Breast epithelium (tissue), 4 donors: Measurements from ENCODE around the gene TSACC. TPM values are rescaled to one million over a fixed set of nuclear protein-coding genes. Genes with fewer than 3 reads are reported as not detected.

Experiments used
- DNase-seq, 2 donors: peaks; one replicate each; pipeline ENCODE4 v3.0.0-alpha.2; 2019; ENCODE audit warnings: low spot score in 2 of 2
- H3K27ac ChIP-seq, 2 donors: fragments of 200-600 bp; sonication (generic) in 1 of 2; one replicate each; pipeline ENCODE4 v1.5.1; 2016 to 2019; ENCODE audit warnings: mild to moderate bottlenecking in 1 of 2
- H3K27me3 ChIP-seq, 2 donors: fragments of 200-600 bp; sonication (generic) in 1 of 2; one replicate each; pipeline versions ENCODE4 v1.5.1 to v1.6.0; 2017 to 2019; ENCODE audit warnings: control low read depth in 1 of 2, mild to moderate bottlenecking in 1 of 2
- H3K36me3 ChIP-seq: fragments of 200-600 bp; one replicate; pipeline ENCODE4 v1.5.1; 2019
- H3K4me1 ChIP-seq, 2 donors: fragments of 200-600 bp; sonication (generic); one replicate each; pipeline ENCODE4 v1.5.1; 2016 to 2019; ENCODE audit warnings: control low read depth in 1 of 2
- H3K4me3 ChIP-seq, 3 donors: fragments of 200-600 bp; sonication (generic); 1 replicate in 2 of 3; 2 replicates in 1 of 3; pipeline ENCODE4 v1.5.1; 2016 to 2019; ENCODE audit warnings: mild to moderate bottlenecking in 3 of 3, moderate library complexity in 2 of 3
- H3K9me3 ChIP-seq, 2 donors: fragments of 200-600 bp; sonication (generic) in 1 of 2; one replicate each; pipeline ENCODE4 v1.5.1; 2016 to 2019; ENCODE audit warnings: control low read depth in 1 of 2
- POLR2A ChIP-seq: fragments of 450-650 bp; IDR thresholded peaks from one replicate; pipeline ENCODE4 v1.6.1; 2016; ENCODE audit warnings: antibody characterized with exemption, mild to moderate bottlenecking, moderate library complexity
- POLR2AphosphoS5 ChIP-seq, 3 donors: sonication (generic); formaldehyde crosslinking; IDR thresholded peaks; one replicate each; pipeline ENCODE4 v1.6.1; 2017; ENCODE audit warnings: antibody characterized with exemption in 3 of 3
- intact Hi-C: fragments of 100-400 bp; cut with DNase I; formaldehyde crosslinking; loops from one replicate; pipeline ENCODE4 v1.15.1; 2023; ENCODE audit warnings: low total_unique reads
- total RNA-seq, 3 donors: library from RNA; depleted of rRNA; stranded (reverse); fragments of >200 nt; gene quantifications; one replicate each; pipeline ENCODE4 v1.1.0, GENCODE V29; 2016
- TF ChIP-seq, protein P1 (sequence below), 3 donors: fragments of 450-650 bp; IDR thresholded peaks; one replicate each; pipeline ENCODE4 v1.5.1; 2016 to 2017; ENCODE audit warnings: antibody characterized with exemption in 3 of 3, mild to moderate bottlenecking in 3 of 3, moderate library complexity in 3 of 3

TSACC gene
- total RNA-seq, 3 donors from 2014 or later, result 1.4 to 1.5 TPM; not detected in 1

DNA sequence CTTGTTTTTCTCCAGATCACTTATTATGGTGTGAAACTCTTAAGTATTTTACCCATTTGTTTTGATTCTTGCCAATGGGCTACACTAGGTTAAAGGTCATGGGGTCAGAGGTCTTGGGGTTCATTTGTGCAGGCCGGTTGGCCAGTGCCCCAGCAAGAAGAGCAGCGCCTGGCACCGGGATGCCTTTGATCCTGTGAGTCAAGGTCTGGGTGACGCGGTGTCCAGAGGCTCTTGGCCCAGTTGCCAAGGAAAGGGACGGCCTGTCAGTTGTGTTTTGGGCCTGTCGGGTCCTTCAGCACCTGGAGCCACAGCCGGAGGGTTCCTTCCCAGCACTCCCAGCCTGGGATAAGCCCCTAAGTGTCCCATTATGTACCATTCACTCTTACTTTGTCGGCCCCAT lies 55.8 kb downstream of the TSACC start:
- Histone ChIP-seq H3K4me3 (no peak overlapping the region), H3K4me1 (no peaks in the 10 kb centered on the region), H3K27me3 (peaks cover 0 to 7% of the 10 kb centered on the region in 2 donors), H3K27ac (no peak overlapping the region), H3K9me3 (no peaks in the 10 kb centered on the region), H3K36me3 (no peaks in the 10 kb centered on the region)
- TF ChIP-seq, protein P1, sequence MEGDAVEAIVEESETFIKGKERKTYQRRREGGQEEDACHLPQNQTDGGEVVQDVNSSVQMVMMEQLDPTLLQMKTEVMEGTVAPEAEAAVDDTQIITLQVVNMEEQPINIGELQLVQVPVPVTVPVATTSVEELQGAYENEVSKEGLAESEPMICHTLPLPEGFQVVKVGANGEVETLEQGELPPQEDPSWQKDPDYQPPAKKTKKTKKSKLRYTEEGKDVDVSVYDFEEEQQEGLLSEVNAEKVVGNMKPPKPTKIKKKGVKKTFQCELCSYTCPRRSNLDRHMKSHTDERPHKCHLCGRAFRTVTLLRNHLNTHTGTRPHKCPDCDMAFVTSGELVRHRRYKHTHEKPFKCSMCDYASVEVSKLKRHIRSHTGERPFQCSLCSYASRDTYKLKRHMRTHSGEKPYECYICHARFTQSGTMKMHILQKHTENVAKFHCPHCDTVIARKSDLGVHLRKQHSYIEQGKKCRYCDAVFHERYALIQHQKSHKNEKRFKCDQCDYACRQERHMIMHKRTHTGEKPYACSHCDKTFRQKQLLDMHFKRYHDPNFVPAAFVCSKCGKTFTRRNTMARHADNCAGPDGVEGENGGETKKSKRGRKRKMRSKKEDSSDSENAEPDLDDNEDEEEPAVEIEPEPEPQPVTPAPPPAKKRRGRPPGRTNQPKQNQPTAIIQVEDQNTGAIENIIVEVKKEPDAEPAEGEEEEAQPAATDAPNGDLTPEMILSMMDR (IDR thresholded peaks at IDR 0.05), result no peak
- no peak for TF ChIP-seq POLR2AphosphoS5 (IDR thresholded peaks at IDR 0.05)
- no peak for TF ChIP-seq POLR2A
- intact Hi-C loops, result no loop called here
- DNase-seq, result no peak

DNA sequence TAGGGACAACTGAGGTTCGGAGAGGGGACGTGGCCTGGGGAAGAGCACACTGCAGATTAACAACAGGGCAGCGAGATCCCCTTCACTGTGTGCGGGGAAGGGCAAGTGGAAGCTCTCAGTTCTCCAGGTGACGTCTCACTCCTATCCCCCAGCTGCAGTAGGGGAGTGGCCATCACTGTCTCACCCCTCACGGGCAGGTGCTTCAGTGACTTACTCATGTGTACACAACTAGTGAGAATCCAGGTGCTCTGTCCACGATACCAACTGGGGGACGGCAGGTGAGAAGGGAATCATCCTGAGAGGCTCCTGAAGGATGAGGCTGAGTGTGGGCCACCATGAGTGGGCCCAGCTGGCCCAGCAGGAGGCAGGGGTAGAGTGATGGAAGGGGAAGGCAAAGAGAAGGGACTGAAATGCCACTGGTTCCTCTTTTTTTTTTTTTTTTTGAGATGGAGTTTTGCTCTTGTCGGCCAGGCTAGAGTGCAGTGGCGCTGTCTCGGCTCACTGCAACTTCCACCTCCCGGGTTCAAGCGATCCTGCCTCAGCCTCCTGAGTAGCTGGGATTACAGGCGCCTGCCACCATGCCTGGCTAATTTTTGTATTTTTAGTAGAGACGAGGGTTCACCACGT lies 56.6 kb downstream of the TSACC start:
- no peak for DNase-seq
- intact Hi-C loops, result no loop called here
- H3K4me1 ChIP-seq, result no peaks in the 10 kb centered on the region
- TF ChIP-seq POLR2A (no peak), POLR2AphosphoS5 (IDR thresholded peaks at IDR 0.05) (no peak)
- TF ChIP-seq, protein P1 (IDR thresholded peaks at IDR 0.05), result no peak
- H3K9me3 ChIP-seq, result no peaks in the 10 kb centered on the region
- H3K36me3 ChIP-seq, result no peaks in the 10 kb centered on the region
- no peak overlapping the region for H3K4me3 ChIP-seq
- H3K27me3 ChIP-seq, result no peaks in the 10 kb centered on the region
- no peak overlapping the region for H3K27ac ChIP-seq

Other genes with a start within 250 kb of the TSACC start
- 100 to 1,000 TPM; 292 to 367 (median 319) TPM for gene LMNA, start 223.8 kb upstream of the TSACC start, total RNA-seq
- 10 to 100 TPM in 1 of 3 donors, 1 to 10 TPM in 2; 1.4 to 21.5 (median 9.2) TPM for gene SEMA4A, start 184.9 kb upstream of the TSACC start, total RNA-seq
- 10 to 100 TPM; 10.7 to 23.7 (median 13.8) TPM for gene SLC25A44, start 144.4 kb upstream of the TSACC start, total RNA-seq
- 10 to 100 TPM; 41.4 to 75.2 (median 60.3) TPM for gene PMF1, start 125.5 kb upstream of the TSACC start, total RNA-seq
- gene BGLAP, start 96.3 kb upstream of the TSACC start, total RNA-seq, result 1 to 10 TPM in 1 of 3 donors, under 1 TPM in 2; 0.32 to 2.9 (median 0.98) TPM
- gene PAQR6, start 90.5 kb upstream of the TSACC start, total RNA-seq, result 1 to 10 TPM; 1.8 to 3.9 (median 2.5) TPM
- gene SMG5, start 55.7 kb upstream of the TSACC start, total RNA-seq, result 10 to 100 TPM; 35.7 to 67.8 (median 54.7) TPM
- gene TMEM79, start 54.2 kb upstream of the TSACC start, total RNA-seq, result 1 to 10 TPM; 1.3 to 7.8 (median 4.9) TPM
- gene GLMP, start 42.8 kb upstream of the TSACC start, total RNA-seq, result 10 to 100 TPM; 36.4 to 68.5 (median 40.2) TPM
- under 1 TPM in 1 of 3 donors, not detected in 2; 0.98 TPM for gene VHLL, start 39.2 kb upstream of the TSACC start, total RNA-seq
- gene CCT3, start 234 bp upstream of the TSACC start, total RNA-seq, result 100 to 1,000 TPM; 150 to 263 (median 262) TPM
- gene RHBG, start 30.7 kb downstream of the TSACC start, total RNA-seq, result not detected
- gene MEF2D, start 162.2 kb downstream of the TSACC start, total RNA-seq, result 10 to 100 TPM; 25.8 to 34.9 (median 32.1) TPM
- 1 to 10 TPM in 1 of 3 donors, under 1 TPM in 2; under 0.01 to 1.4 (median 0.15) TPM for gene IQGAP3, start 234.0 kb downstream of the TSACC start, total RNA-seq
- gene TTC24, start 241.2 kb downstream of the TSACC start, total RNA-seq, result not detected